A673 (cell line): Measurements from ENCODE around the gene ATL1.

Experiments
- CTCF ChIP-seq: fragments of 300-800, 200-600 bp; sonication (generic); conservative IDR thresholded peaks from 2 replicates; pipeline ENCODE4 v1.5.1; 2017; ENCODE audit warnings: low read depth, mild to moderate bottlenecking, antibody characterized with exemption, low read length, moderate library complexity, mixed read lengths
- EZH2 ChIP-seq: fragments of 200-600 bp; sonication (generic); IDR thresholded peaks from 2 replicates; pipeline ENCODE4 v1.6.1; 2017; ENCODE audit warnings: borderline replicate concordance, low read depth, mild to moderate bottlenecking, mixed read lengths, antibody characterized with exemption, low read length; ENCODE audit not compliant: poor library complexity, severe bottlenecking

- TF ChIP-seq CTCF (no peak), EZH2 (no peak)
Measured at GRCh38 chr14:50656776-50657175, 96.8 kb downstream of the ATL1 start.
